Endothelial cell (in vitro differentiated cells): ENCODE data around the gene TUBE1. TPM values are rescaled to one million over a fixed set of nuclear protein-coding genes. Genes with fewer than 3 reads are reported as not detected.
"Not testable (repeated sequence)": the region's sequence is repeated elsewhere in the genome, so short reads cannot be mapped to it uniquely, and the experiment has no call there.

Experiments used
- DNase-seq: peaks from one replicate; pipeline ENCODE4 v3.0.0; 2021; ENCODE audit warnings: low spot score
- H3K27ac Mint-ChIP-seq: one replicate; pipeline ENCODE4 v1.8.0; 2021; ENCODE audit warnings: mixed read lengths, inconsistent platforms; ENCODE audit not compliant: unreplicated experiment
- H3K27me3 Mint-ChIP-seq: one replicate; pipeline ENCODE4 v1.8.0; 2021; ENCODE audit warnings: mild to moderate bottlenecking, moderate library complexity, mixed read lengths, inconsistent platforms; ENCODE audit not compliant: unreplicated experiment
- H3K36me3 Mint-ChIP-seq: one replicate; pipeline ENCODE4 v1.8.0; 2021; ENCODE audit warnings: mild to moderate bottlenecking, low read depth, mixed read lengths, inconsistent platforms; ENCODE audit not compliant: unreplicated experiment
- H3K4me1 Mint-ChIP-seq: one replicate; pipeline ENCODE4 v1.8.0; 2021; ENCODE audit warnings: mild to moderate bottlenecking, mixed read lengths, inconsistent platforms; ENCODE audit not compliant: unreplicated experiment
- H3K4me3 Mint-ChIP-seq: one replicate; pipeline ENCODE4 v1.8.0; 2021; ENCODE audit warnings: mild to moderate bottlenecking, mixed read lengths, inconsistent platforms; ENCODE audit not compliant: unreplicated experiment
- H3K9me3 Mint-ChIP-seq: one replicate; pipeline ENCODE4 v1.8.0; 2021; ENCODE audit warnings: mixed read lengths, inconsistent platforms; ENCODE audit not compliant: unreplicated experiment
- total RNA-seq: library from RNA; stranded (reverse); fragmentation: NEBNext Ultra II Directional; extraction: Animal tissue kit (Norgen Biotek cat#: 25700); gene quantifications from one replicate; pipeline ENCODE4 v1.2.1, GENCODE V29; 2021; ENCODE audit not compliant: unreplicated experiment
- TF ChIP-seq, protein P1 (sequence below): fragments of 200-600 bp; sonication (generic); IDR thresholded peaks from one replicate; pipeline ENCODE4 v1.5.0; 2021; ENCODE audit warnings: antibody characterized with exemption; ENCODE audit not compliant: unreplicated experiment

TUBE1 gene
- total RNA-seq, 1 donor from 2014 or later, result 13.7 TPM

DNA sequence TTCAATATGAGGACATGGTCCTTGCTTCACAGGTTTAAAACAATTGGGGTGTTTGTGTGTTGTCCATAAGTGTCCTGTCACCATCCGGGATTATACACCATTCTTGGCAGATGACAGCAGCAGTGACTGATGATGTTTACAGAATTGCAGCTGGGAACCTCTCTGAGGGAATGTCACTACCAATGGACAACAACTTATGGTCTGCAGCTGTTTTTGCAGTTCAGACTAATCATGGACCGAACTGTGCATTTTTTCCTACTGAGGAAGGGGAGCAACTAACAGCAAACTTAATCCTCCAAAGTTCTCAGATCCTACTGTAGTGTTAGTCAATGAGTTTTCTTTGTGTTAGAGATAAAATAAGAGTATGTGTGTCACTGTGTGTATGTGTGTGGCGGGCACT, 26.1 kb upstream of the TUBE1 start:
- H3K27ac Mint-ChIP-seq, result no peak overlapping the region
- no peak overlapping the region for H3K4me3 Mint-ChIP-seq
- H3K36me3 Mint-ChIP-seq, result no peaks in the 10 kb centered on the region
- H3K9me3 Mint-ChIP-seq, result no peaks in the 10 kb centered on the region
- peaks cover 3% of the 10 kb centered on the region for H3K27me3 Mint-ChIP-seq
- no peak for DNase-seq
- TF ChIP-seq, protein P1, sequence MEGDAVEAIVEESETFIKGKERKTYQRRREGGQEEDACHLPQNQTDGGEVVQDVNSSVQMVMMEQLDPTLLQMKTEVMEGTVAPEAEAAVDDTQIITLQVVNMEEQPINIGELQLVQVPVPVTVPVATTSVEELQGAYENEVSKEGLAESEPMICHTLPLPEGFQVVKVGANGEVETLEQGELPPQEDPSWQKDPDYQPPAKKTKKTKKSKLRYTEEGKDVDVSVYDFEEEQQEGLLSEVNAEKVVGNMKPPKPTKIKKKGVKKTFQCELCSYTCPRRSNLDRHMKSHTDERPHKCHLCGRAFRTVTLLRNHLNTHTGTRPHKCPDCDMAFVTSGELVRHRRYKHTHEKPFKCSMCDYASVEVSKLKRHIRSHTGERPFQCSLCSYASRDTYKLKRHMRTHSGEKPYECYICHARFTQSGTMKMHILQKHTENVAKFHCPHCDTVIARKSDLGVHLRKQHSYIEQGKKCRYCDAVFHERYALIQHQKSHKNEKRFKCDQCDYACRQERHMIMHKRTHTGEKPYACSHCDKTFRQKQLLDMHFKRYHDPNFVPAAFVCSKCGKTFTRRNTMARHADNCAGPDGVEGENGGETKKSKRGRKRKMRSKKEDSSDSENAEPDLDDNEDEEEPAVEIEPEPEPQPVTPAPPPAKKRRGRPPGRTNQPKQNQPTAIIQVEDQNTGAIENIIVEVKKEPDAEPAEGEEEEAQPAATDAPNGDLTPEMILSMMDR, result no peak
- peaks cover 2% of the 10 kb centered on the region for H3K4me1 Mint-ChIP-seq

- Mint-ChIP-seq H3K4me3 (no peak overlapping the region), H3K27ac (no peak overlapping the region), H3K27me3 (peaks cover 5% of the 10 kb centered on the region), H3K36me3 (no peaks in the 10 kb centered on the region), H3K9me3 (no peaks in the 10 kb centered on the region), H3K4me1 (no peaks in the 10 kb centered on the region)
- TF ChIP-seq, protein P1, result no peak
- DNase-seq, result no peak
Measured at GRCh38 chr6:112109262-112109661, 22.0 kb upstream of the TUBE1 start.

DNA sequence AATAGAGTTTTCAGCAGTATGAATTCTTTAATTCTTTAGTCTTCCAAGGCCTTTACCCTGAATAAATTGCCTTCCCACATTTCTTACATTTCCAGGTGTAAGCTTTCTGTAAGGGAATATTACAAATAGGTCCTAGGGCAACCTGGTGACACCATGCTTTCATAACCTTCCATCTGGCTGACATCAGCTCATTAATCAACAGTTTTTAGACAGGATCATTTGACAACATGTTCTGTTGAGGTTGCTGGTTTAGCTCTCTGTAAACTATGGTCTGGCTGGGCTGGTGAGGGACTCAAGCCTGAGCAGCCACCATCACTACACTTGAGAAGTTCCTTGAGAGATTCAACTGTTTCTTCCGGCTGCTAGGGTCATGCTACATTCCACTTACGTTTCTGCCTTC, 19.3 kb upstream of the TUBE1 start:
- Mint-ChIP-seq H3K27ac (no peak overlapping the region), H3K9me3 (no peaks in the 10 kb centered on the region), H3K27me3 (peaks cover 2% of the 10 kb centered on the region), H3K36me3 (no peaks in the 10 kb centered on the region), H3K4me3 (no peak overlapping the region), H3K4me1 (peaks cover 12% of the 10 kb centered on the region)
- no peak for DNase-seq
- TF ChIP-seq, protein P1, result no peak

- DNase-seq, H3K4me3 Mint-ChIP-seq, H3K36me3 Mint-ChIP-seq, H3K27me3 Mint-ChIP-seq, H3K27ac Mint-ChIP-seq, H3K9me3 Mint-ChIP-seq: not testable (repeated sequence)
- peaks cover 12% of the 10 kb centered on the region for H3K4me1 Mint-ChIP-seq
Measured at GRCh38 chr6:112106026-112106425, 18.7 kb upstream of the TUBE1 start.

DNA sequence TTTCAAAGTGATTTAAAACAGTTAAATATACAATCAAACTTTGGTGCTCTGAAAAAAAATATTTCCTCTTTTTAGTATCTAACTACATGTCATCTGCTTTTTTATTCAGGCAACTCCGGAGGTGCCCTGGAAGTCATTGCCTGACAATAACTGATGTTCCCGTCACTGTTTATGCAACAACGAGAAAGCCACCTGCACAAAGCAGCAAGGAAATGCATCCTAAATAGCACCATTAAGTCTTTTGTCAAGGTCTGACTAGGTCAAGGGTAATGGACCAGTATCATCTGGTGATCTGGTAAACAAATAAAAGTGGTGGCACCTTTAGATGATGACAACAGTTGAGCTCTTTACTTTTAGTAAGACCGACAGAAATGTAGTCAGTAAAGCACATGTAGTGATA, 13.3 kb upstream of the TUBE1 start:
- H3K4me3 Mint-ChIP-seq, result no peak overlapping the region
- no peak overlapping the region for H3K27ac Mint-ChIP-seq
- no peak for DNase-seq

More for the DNA sequence above, 13.3 kb upstream of the TUBE1 start:
- no peaks in the 10 kb centered on the region for H3K9me3 Mint-ChIP-seq
- H3K27me3 Mint-ChIP-seq, result no peaks in the 10 kb centered on the region
- peaks cover 12% of the 10 kb centered on the region for H3K4me1 Mint-ChIP-seq
- TF ChIP-seq, protein P1, result no peak
- no peaks in the 10 kb centered on the region for H3K36me3 Mint-ChIP-seq
